Measurements from ENCODE around the gene MALAT1. TPM values are rescaled to one million over a fixed set of nuclear protein-coding genes. Genes with fewer than 3 reads are reported as not detected.
A peak's percentile ranks its signal among the peaks of the same experiment; 100 is the strongest.

MALAT1 gene
- total RNA-seq, 1 donor from 2014 or later: 16,538 TPM

DNA sequence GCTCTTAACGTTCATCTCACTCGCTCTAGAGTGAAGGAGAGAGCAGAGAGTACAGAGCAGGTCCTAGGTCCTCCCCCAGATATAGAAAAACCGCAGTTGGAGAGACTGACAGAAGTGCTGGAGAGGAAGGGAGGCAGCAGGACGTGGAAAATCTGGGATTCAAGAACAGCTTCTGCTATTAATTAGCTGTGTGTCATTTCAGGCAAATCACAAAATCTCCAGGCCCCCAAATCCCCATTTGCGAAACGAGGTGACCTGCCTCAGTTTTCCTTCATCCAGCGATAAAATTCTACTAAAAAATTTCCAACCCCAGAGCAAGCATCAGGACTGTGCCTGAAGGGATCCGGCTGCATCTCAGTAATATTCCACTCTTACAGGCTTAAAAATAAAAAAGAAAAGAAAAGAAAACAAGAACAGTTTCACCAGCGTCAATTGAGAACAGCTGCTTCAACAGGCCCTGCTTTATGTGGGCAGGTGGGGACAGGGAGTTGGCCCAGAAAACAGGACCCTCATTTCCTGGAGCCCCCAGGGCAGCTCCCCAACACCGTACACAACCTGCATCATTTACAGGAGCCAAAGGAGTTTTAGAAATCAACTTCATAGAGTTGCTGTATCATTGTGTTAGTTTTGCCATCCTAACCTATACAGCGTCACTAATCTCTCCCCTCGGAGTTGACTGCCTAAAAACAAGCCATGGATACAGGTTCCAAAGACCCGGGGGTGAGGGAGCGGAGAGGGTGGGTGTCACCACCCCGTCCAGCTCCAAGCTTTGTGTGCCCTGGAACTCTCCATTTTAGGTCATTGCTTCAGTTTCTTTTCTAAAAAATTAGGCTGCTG is 2.3 kb upstream of the MALAT1 start:
- Mint-ChIP-seq H3K9me3 (ENCODE audit: unreplicated experiment) (no peaks in the 10 kb centered on the region), H3K4me3 (ENCODE audit: unreplicated experiment) (no peak overlapping the region), H3K27ac (ENCODE audit: unreplicated experiment) (no peak overlapping the region), H3K27me3 (ENCODE audit: unreplicated experiment) (no peaks in the 10 kb centered on the region), H3K36me3 (ENCODE audit: unreplicated experiment) (no peaks in the 10 kb centered on the region), H3K4me1 (ENCODE audit: unreplicated experiment) (peaks cover 51% of the 10 kb centered on the region)
- TF ChIP-seq, protein P1, sequence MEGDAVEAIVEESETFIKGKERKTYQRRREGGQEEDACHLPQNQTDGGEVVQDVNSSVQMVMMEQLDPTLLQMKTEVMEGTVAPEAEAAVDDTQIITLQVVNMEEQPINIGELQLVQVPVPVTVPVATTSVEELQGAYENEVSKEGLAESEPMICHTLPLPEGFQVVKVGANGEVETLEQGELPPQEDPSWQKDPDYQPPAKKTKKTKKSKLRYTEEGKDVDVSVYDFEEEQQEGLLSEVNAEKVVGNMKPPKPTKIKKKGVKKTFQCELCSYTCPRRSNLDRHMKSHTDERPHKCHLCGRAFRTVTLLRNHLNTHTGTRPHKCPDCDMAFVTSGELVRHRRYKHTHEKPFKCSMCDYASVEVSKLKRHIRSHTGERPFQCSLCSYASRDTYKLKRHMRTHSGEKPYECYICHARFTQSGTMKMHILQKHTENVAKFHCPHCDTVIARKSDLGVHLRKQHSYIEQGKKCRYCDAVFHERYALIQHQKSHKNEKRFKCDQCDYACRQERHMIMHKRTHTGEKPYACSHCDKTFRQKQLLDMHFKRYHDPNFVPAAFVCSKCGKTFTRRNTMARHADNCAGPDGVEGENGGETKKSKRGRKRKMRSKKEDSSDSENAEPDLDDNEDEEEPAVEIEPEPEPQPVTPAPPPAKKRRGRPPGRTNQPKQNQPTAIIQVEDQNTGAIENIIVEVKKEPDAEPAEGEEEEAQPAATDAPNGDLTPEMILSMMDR (IDR thresholded peaks at IDR 0.05): no peak
- no peak for DNase-seq (ENCODE audit: extremely low spot score, unreplicated experiment)

DNA sequence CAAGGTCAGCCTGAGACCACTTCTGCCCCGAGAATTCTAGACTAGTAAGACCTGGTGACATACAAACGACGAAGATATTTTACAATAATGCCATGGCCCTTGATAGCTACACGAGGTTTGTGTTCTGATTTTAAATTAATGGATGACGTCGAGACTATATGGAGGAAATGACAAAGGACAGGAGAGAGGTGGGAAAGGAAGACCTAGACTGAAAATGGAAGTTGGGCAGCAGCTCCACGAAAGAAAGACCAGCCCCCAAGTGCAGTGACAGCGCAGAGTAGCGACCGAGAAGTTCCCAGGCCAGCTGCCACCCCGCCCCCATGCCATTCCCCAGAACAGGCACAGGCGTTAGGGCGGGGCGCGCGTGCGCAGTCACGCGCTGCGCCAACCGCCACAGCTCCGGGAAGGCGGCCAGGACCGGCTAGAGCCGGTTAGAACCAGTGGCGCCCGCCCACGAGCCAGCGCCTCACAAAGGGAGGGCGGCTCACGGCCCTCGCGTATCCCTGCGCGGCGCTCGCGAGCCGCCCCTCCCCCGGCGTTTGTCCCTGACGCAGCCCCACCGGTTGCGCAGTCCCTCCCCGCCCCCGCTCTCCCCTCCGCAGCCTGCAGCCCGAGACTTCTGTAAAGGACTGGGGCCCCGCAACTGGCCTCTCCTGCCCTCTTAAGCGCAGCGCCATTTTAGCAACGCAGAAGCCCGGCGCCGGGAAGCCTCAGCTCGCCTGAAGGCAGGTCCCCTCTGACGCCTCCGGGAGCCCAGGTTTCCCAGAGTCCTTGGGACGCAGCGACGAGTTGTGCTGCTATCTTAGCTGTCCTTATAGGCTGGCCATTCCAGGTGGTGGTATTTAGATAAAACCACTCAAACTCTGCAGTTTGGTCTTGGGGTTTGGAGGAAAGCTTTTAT is 1.5 kb upstream of the MALAT1 start:
- no peaks in the 10 kb centered on the region for H3K9me3 Mint-ChIP-seq (ENCODE audit: unreplicated experiment)
- TF ChIP-seq, protein P1 (IDR thresholded peaks at IDR 0.05): no peak
- no peak overlapping the region for H3K27ac Mint-ChIP-seq (ENCODE audit: unreplicated experiment)
- DNase-seq (ENCODE audit: extremely low spot score, unreplicated experiment): peak; percentile 99
- H3K27me3 Mint-ChIP-seq (ENCODE audit: unreplicated experiment): no peaks in the 10 kb centered on the region
- H3K4me3 Mint-ChIP-seq (ENCODE audit: unreplicated experiment): no peak overlapping the region
- H3K4me1 Mint-ChIP-seq (ENCODE audit: unreplicated experiment): peaks cover 42% of the 10 kb centered on the region
- no peaks in the 10 kb centered on the region for H3K36me3 Mint-ChIP-seq (ENCODE audit: unreplicated experiment)

DNA sequence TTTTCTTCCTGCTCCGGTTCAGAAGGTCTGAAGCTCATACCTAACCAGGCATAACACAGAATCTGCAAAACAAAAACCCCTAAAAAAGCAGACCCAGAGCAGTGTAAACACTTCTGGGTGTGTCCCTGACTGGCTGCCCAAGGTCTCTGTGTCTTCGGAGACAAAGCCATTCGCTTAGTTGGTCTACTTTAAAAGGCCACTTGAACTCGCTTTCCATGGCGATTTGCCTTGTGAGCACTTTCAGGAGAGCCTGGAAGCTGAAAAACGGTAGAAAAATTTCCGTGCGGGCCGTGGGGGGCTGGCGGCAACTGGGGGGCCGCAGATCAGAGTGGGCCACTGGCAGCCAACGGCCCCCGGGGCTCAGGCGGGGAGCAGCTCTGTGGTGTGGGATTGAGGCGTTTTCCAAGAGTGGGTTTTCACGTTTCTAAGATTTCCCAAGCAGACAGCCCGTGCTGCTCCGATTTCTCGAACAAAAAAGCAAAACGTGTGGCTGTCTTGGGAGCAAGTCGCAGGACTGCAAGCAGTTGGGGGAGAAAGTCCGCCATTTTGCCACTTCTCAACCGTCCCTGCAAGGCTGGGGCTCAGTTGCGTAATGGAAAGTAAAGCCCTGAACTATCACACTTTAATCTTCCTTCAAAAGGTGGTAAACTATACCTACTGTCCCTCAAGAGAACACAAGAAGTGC is 661 bp upstream of the MALAT1 start:
- H3K36me3 Mint-ChIP-seq (ENCODE audit: unreplicated experiment): no peaks in the 10 kb centered on the region
- DNase-seq (ENCODE audit: extremely low spot score, unreplicated experiment): no peak
- TF ChIP-seq, protein P1 (IDR thresholded peaks at IDR 0.05): no peak
- no peaks in the 10 kb centered on the region for H3K9me3 Mint-ChIP-seq (ENCODE audit: unreplicated experiment)
- H3K4me1 Mint-ChIP-seq (ENCODE audit: unreplicated experiment): peaks cover 34% of the 10 kb centered on the region
- H3K27me3 Mint-ChIP-seq (ENCODE audit: unreplicated experiment): no peaks in the 10 kb centered on the region
- H3K27ac Mint-ChIP-seq (ENCODE audit: unreplicated experiment): no peak overlapping the region
- H3K4me3 Mint-ChIP-seq (ENCODE audit: unreplicated experiment): no peak overlapping the region

DNA sequence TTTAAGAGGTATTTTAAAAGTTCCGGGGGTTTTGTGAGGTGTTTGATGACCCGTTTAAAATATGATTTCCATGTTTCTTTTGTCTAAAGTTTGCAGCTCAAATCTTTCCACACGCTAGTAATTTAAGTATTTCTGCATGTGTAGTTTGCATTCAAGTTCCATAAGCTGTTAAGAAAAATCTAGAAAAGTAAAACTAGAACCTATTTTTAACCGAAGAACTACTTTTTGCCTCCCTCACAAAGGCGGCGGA is 193 bp upstream of the MALAT1 start:
- TF ChIP-seq, protein P1 (IDR thresholded peaks at IDR 0.05): no peak
- H3K4me3 Mint-ChIP-seq (ENCODE audit: unreplicated experiment): no peak overlapping the region
- H3K27me3 Mint-ChIP-seq (ENCODE audit: unreplicated experiment): no peaks in the 10 kb centered on the region
- H3K27ac Mint-ChIP-seq (ENCODE audit: unreplicated experiment): no peak overlapping the region
- peaks cover 29% of the 10 kb centered on the region for H3K4me1 Mint-ChIP-seq (ENCODE audit: unreplicated experiment)
- no peaks in the 10 kb centered on the region for H3K36me3 Mint-ChIP-seq (ENCODE audit: unreplicated experiment)
- DNase-seq (ENCODE audit: extremely low spot score, unreplicated experiment): no peak
- H3K9me3 Mint-ChIP-seq (ENCODE audit: unreplicated experiment): no peaks in the 10 kb centered on the region

All from osteocyte (in vitro differentiated cells).